Immature natural killer cell (primary cell): ENCODE data around the gene LDHD. TPM values are rescaled to one million over a fixed set of nuclear protein-coding genes. Genes with fewer than 3 reads are reported as not detected.

Experiments
- DNase-seq, 3 donors: peaks; one replicate each; pipeline ENCODE4 v3.0.0; 2022; ENCODE audit warnings: mixed read lengths in 1 of 3
- H3K27ac Mint-ChIP-seq, 6 donors: one replicate each; pipeline ENCODE4 v1.8.0; 2020; ENCODE audit warnings: mixed read lengths in 6 of 6, mild to moderate bottlenecking in 5 of 6, inconsistent platforms in 4 of 6, moderate library complexity in 3 of 6
- H3K27me3 Mint-ChIP-seq, 3 donors: one replicate each; pipeline ENCODE4 v1.8.0; 2020 to 2021; ENCODE audit warnings: low read depth in 3 of 3, mild to moderate bottlenecking in 3 of 3, mixed read lengths in 3 of 3, moderate library complexity in 3 of 3, inconsistent platforms in 1 of 3
- H3K36me3 Mint-ChIP-seq, 3 donors: one replicate each; pipeline ENCODE4 v1.8.0; 2020; ENCODE audit warnings: mixed read lengths in 3 of 3, inconsistent platforms in 2 of 3, mild to moderate bottlenecking in 2 of 3
- H3K4me1 Mint-ChIP-seq, 2 donors: one replicate each; pipeline ENCODE4 v1.8.0; 2020; ENCODE audit warnings: inconsistent platforms in 2 of 2, mild to moderate bottlenecking in 2 of 2, mixed read lengths in 2 of 2, moderate library complexity in 1 of 2
- H3K4me3 Mint-ChIP-seq, 5 donors: one replicate each; pipeline ENCODE4 v1.8.0; 2020; ENCODE audit warnings: mild to moderate bottlenecking in 5 of 5, mixed read lengths in 5 of 5, inconsistent platforms in 3 of 5, moderate library complexity in 3 of 5
- H3K9me3 Mint-ChIP-seq, 6 donors: one replicate each; pipeline ENCODE4 v1.8.0; 2020; ENCODE audit warnings: mild to moderate bottlenecking in 6 of 6, mixed read lengths in 6 of 6, inconsistent platforms in 4 of 6, moderate library complexity in 3 of 6
- polyA plus RNA-seq, 3 donors: library from polyadenylated mRNA; unstranded; fragments of 300-500 nt; fragmentation: Illumina TruSeq; gene quantifications; one replicate each; pipeline ENCODE4 v1.2.3, GENCODE V29; 2021

The LDHD gene
- polyA plus RNA-seq, 3 donors from 2014 or later = 0.10 to 0.16 TPM; not detected in 1

DNA sequence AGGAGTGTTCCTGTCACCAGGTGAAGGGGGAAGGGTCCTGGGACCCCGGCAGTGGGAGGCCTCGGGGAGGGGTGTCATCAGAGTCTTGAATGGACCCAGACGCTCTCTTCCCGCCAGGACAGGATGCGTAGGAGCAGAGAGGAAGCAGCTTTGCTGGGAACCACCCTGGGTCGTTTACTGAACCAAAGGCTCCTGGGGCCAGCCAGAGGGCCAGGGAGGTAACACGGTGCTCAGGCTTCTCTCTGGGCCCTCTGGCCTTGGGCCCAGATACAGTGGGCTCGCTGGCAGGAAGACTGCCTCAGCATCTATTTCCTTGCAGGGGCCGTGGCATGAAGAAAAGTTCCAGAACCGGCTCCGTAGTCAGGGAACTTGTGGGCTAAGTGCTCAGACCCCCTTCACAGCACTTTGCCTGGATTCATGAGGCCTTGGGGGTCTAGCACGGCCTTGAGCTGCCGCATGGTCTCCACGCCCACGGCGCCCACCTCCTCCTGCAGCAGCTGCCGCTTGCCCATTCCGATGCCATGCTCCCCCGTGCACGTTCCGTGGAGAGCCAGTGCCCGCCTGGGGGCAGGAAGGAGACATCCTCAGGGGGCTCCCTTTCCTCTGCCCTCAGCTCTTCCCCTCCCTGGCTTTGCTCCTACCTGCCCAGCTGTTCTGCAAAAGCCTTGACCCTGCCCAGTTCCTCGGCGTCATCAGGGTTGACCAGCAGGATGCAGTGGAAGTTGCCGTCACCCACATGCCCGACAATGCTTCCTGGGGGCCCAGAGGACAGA, 4.4 kb downstream of the LDHD start:
- Mint-ChIP-seq H3K4me3 (no peak overlapping the region), H3K9me3 (no peaks in the 10 kb centered on the region), H3K27me3 (peaks cover 5 to 7% (median 5%) of the 10 kb centered on the region in 3 donors), H3K36me3 (peaks cover 0 to 4% (median 0%) of the 10 kb centered on the region in 3 donors), H3K4me1 (peaks cover 9 to 20% of the 10 kb centered on the region in 2 donors), H3K27ac (peak overlapping the region in 1 of 6 donors; percentile 70)
- no peak for DNase-seq

- peaks cover 9 to 20% of the 10 kb centered on the region in 2 donors for H3K4me1 Mint-ChIP-seq
- H3K27ac Mint-ChIP-seq = peak overlapping the region in 1 of 6 donors; percentile 49
- no peak overlapping the region for H3K4me3 Mint-ChIP-seq
- H3K9me3 Mint-ChIP-seq = no peaks in the 10 kb centered on the region
- peaks cover 0 to 4% (median under 1%) of the 10 kb centered on the region in 3 donors for H3K36me3 Mint-ChIP-seq
- DNase-seq = no peak
- H3K27me3 Mint-ChIP-seq = peaks cover 5 to 7% (median 5%) of the 10 kb centered on the region in 3 donors
Observed at GRCh38 chr16:75111514-75111940, 5.1 kb downstream of the LDHD start.

DNA sequence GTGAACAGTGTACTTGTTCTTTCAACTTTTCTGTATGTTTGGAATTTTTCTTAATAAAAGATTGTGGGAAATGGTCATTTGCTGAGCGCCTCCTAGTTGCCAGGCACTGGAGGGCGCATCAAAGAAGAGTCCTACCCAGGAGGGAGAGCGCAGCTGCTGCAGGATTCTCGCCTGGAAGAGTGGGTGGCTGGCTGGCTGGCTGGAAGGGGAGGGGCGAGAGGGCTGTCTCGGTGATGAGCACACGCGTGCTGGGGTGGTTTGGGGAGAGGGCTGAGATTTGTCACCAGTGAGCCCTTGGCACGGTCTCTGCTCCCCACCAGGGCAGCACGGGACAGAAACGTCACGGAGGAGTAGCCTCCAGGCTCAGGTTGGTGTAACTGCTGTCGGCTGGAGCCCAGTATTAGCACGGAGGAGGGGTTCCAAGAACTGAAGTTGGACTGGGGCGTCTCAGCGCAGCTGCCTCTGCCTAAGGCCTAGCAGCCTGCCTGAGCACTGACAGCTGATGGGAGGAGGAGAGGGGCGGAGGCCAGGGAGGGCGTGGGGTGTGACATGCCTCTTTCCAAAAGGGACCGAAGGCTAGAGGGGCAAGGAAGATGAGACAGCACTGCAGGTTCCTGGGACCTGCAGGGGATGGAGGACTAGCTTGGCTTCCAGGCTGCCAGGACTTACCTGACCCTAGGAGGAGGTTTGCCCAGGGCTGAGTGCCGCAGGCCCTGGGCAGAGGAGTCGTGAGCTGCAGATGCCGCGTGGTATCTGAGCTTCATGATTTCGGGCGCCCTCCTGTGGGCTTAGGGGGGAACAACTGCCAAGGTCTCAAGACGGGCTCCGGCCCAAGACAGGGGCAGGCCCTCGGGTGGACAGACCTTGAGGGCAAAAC, 5.7 kb downstream of the LDHD start:
- Mint-ChIP-seq H3K4me1 (peaks cover 9 to 20% of the 10 kb centered on the region in 2 donors), H3K4me3 (no peak overlapping the region), H3K27ac (peak overlapping the region in 1 of 6 donors; percentile 49), H3K9me3 (no peaks in the 10 kb centered on the region), H3K27me3 (peaks cover 5 to 7% (median 5%) of the 10 kb centered on the region in 3 donors), H3K36me3 (peaks cover 0 to 4% (median 3%) of the 10 kb centered on the region in 3 donors)
- peak; percentile 76 to 80 (median 78) for DNase-seq

DNA sequence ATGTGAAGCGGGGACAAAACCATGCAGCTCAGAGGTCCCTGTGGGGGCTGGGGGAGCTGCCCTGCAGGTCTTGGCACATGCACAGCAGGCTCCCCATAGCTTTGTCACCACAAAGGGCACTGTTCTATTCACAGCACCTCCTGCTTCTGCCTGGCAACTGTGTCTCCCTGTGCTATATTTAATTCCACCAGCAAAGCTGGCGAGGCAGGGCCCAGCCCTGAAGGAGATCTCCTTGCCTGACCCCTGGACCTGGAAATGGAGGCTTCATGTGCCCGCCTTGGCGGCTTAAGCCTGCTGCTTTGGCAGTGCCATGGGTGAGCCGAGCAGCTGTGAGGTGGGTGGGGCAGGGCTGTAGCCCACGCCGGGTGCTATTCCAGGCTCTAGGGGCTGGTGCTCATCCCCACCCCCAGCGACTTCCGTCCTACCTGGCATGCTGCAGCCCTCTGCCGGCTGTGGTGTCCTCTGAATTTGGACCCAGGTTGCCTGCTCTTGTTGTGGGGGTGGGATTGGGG, 6.8 kb downstream of the LDHD start:
- Mint-ChIP-seq H3K4me3 (no peak overlapping the region), H3K27me3 (peaks cover 5 to 7% (median 5%) of the 10 kb centered on the region in 3 donors), H3K36me3 (peaks cover 0 to 4% (median 3%) of the 10 kb centered on the region in 3 donors), H3K9me3 (no peaks in the 10 kb centered on the region), H3K4me1 (peaks cover 9 to 20% of the 10 kb centered on the region in 2 donors), H3K27ac (peak overlapping the region in 1 of 6 donors; percentile 25)
- no peak for DNase-seq

DNA sequence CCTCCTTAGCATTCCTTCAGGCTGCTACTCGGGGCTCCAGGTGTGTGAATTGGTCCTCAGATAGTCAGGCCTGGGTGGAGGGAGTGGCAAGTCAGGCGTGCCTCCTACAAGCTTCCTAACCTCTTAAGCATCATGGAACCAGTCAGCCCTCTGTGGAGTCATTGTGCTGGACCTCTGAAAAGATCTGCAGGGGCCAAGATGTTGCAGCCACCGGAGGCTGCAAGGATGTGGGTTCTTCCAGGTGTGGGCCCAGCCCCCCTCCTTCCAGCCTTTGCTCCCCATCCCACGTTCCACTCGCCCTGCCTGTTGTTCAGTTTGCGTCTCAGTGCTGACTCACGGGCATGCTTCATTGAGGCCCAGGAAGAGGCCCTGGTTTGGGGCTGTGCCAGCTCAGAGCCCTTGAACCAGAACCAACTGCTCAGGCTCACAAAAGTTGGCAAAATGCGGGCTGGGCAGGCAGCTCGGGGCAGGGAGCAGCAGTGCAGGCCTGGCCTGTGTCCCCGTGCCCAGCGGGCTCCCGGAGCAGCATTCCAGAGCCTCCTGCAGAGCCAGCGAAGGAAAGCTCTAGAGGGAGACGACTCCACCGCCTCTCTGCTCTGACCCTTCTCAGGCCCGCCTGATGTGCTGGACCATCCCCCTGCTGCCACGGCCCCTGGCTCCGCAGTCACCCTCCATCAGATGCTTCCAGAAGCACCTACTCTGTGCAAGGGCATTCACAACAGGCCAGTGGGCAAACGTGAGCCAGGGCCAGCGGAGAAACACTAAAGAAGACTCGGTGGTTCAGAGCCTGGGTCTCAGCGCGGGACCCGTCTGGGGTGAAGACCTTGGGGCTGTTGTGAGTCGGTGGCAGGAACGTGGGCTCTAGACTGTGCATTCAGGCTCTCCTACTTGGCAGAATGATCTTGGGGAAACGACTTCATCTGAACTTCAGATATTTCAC, 7.5 kb downstream of the LDHD start:
- Mint-ChIP-seq H3K27ac (peak overlapping the region in 1 of 6 donors; percentile 25), H3K36me3 (peaks cover 0 to 4% (median 3%) of the 10 kb centered on the region in 3 donors), H3K27me3 (peaks cover 5 to 7% (median 5%) of the 10 kb centered on the region in 3 donors), H3K4me3 (no peak overlapping the region), H3K4me1 (peaks cover 9 to 20% of the 10 kb centered on the region in 2 donors), H3K9me3 (no peaks in the 10 kb centered on the region)
- DNase-seq = no peak

DNA sequence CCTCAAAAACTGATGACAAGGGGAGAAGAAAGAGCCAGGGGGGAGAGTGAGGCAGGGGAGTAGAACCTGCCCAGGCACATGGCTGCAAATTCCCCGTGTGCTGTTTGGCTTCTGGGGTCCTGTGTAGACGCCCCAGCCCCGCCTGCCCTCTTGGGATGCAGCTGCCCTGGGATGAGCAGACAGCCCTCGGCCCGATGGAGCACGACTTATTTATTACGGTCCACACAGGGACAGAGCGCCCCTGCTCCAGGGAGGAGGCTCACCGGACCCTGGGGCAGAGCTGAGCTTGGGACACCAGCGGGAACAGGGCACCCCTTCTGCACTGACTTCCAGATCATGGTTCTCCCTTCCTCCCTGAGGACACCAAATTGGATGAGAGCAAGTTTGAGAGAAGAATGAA, 9.1 kb downstream of the LDHD start:
- H3K27ac Mint-ChIP-seq = no peak overlapping the region
- peaks cover 9 to 20% of the 10 kb centered on the region in 2 donors for H3K4me1 Mint-ChIP-seq
- no peaks in the 10 kb centered on the region for H3K9me3 Mint-ChIP-seq
- H3K4me3 Mint-ChIP-seq = no peak overlapping the region
- H3K27me3 Mint-ChIP-seq = peaks cover 4 to 8% (median 7%) of the 10 kb centered on the region in 3 donors
- DNase-seq = no peak
- peaks cover 0 to 8% (median 3%) of the 10 kb centered on the region in 3 donors for H3K36me3 Mint-ChIP-seq

DNA sequence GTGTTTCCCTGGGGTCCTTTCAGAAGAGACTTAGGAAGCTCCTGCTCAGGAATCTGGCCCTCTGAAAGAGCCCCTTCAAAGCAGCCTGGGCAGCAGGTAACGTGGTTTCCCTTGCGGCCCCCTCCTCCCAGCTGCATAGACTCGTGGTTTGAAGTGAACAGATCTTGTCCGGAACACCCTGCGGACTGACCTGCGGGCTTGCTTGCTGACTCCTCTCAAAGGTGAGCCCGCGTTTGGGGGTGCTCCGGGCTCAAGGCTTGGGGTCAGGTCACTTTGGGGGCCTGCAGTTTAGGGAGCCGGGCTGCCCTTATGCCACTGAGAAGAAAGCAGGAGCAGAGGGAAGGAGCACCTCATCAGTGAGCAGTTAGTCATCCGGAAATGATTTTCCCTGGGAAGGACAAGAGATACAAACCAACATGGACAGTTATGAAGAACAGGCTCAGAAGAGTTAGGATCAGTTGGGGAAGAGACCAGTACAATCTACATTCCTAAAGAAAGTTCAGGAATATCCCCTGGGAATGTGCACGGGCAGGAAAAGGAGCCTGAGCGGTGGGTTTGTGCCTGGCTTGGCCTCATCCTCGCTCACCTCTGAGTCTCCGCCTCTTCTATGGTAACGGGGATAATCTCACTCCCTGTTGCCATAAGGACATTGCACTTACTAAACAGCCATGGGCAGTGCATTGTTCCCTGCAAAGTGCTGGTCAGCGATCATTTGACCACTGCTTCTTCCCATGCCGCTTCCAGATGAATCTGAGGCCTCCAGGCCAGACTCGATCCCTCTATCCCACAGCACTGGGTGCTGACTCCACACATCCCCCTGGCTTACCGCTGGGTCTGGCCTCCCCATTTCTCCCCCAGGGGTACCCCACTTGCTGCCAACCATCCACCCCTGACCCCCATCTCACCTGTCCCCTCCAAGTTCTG, 10.0 kb downstream of the LDHD start:
- Mint-ChIP-seq H3K9me3 (no peaks in the 10 kb centered on the region), H3K27ac (no peak overlapping the region), H3K27me3 (peaks cover 2 to 9% (median 4%) of the 10 kb centered on the region in 3 donors), H3K4me1 (peaks cover 9 to 20% of the 10 kb centered on the region in 2 donors), H3K36me3 (peaks cover 0 to 8% (median 3%) of the 10 kb centered on the region in 3 donors), H3K4me3 (no peak overlapping the region)
- no peak for DNase-seq

DNA sequence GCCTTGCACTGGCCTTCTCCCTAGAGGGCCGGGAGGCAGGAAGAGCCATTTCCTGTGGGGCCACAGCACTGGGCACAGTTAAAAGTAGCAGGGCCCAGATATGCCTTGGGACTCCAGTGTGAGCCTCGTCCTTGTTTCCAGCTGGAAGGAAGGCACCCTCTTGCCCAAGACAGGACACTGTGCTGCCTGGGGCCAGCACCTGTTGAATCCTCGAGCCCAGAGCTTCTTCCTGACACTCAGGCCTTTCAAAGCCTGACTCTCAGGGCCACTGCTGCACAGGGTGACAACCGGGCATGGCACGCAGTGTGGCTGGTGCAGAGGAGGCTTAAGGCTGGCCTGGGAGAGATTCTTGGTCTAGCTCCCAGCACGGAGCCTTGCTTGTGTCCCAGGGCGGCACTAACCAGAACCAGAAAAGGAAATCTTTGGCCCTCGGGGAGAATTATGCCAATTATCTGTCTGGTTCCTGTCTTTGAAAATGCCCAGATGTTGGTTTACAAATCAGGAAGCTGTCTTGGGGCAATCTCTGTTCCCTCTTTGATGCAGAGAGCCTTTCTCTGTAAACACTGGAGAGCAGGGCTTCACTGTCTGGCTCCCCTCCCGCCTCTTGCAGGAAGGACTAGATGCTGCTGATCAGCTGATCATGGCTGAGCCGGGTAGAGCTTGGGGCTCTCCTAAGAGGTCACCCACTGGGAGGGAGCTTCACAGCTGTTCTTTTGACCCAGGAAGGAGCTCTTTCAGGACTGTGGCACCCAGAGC, 11.1 kb downstream of the LDHD start:
- H3K9me3 Mint-ChIP-seq = no peaks in the 10 kb centered on the region
- peak overlapping the region in 1 of 6 donors; percentile 46 for H3K27ac Mint-ChIP-seq
- H3K36me3 Mint-ChIP-seq = peaks cover 0 to 8% (median 3%) of the 10 kb centered on the region in 3 donors
- H3K4me3 Mint-ChIP-seq = no peak overlapping the region
- DNase-seq = no peak
- peaks cover 0 to 9% (median 4%) of the 10 kb centered on the region in 3 donors for H3K27me3 Mint-ChIP-seq
- H3K4me1 Mint-ChIP-seq = peaks cover under 1 to 11% of the 10 kb centered on the region in 2 donors

DNA sequence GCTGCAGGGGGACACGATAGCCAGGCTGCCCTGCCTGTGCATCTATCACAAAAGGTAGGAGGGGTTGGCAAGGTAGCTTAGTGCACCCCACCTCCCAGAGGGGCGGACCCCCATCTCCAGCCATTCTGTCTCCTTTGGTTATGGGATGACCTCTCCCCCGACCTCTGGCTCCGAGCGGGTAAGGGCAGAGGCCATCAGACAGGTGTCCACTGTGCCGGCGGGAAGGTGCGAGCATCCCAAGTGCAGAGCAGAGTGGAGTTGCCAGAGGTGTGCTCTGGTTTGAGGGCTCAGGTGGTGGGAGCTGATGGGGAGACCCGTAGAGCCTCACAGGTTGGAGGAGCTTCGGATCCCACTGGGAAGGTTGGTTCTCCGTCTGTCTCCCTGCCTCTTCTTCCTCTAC, 11.7 kb downstream of the LDHD start:
- Mint-ChIP-seq H3K36me3 (peaks cover 0 to 8% (median 3%) of the 10 kb centered on the region in 3 donors), H3K27me3 (peaks cover 0 to 6% (median 4%) of the 10 kb centered on the region in 3 donors), H3K27ac (no peak overlapping the region), H3K9me3 (no peaks in the 10 kb centered on the region), H3K4me3 (no peak overlapping the region), H3K4me1 (peaks cover 7 to 15% of the 10 kb centered on the region in 2 donors)
- DNase-seq = no peak

GRCh38 chr16:75103994-75104393, 12.6 kb downstream of the LDHD start:
- Mint-ChIP-seq H3K4me3 (no peak overlapping the region), H3K36me3 (peaks cover 0 to 8% (median 3%) of the 10 kb centered on the region in 3 donors), H3K9me3 (no peaks in the 10 kb centered on the region), H3K27me3 (peaks cover 0 to 9% (median 4%) of the 10 kb centered on the region in 3 donors), H3K4me1 (peaks cover 15 to 17% of the 10 kb centered on the region in 2 donors), H3K27ac (no peak overlapping the region)
- no peak for DNase-seq

- Mint-ChIP-seq H3K4me3 (no peak overlapping the region), H3K27ac (peak overlapping the region in 1 of 6 donors; percentile 16), H3K27me3 (peaks cover 0 to 9% (median 4%) of the 10 kb centered on the region in 3 donors), H3K36me3 (peaks cover 0 to 4% (median 3%) of the 10 kb centered on the region in 3 donors), H3K4me1 (peaks cover 20 to 22% of the 10 kb centered on the region in 2 donors), H3K9me3 (no peaks in the 10 kb centered on the region)
- DNase-seq = no peak
Observed at GRCh38 chr16:75102595-75102994, 14.0 kb downstream of the LDHD start.
